CD4-positive, alpha-beta memory T cell (primary cell): ENCODE results near the gene PIK3R2. TPM values are rescaled to one million over a fixed set of nuclear protein-coding genes. Genes with fewer than 3 reads are reported as not detected.
A peak's percentile ranks its signal among the peaks of the same experiment; 100 is the strongest.

Source experiments
- CTCF ChIA-PET: fragments of 350-600 bp; sonication (Branson Sonifier 250); formaldehyde crosslinking; loops from one replicate; lab custom pipeline; 2021; ENCODE audit warnings: inconsistent platforms; ENCODE audit not compliant: partially characterized antibody; lab: Charles Lee
- POLR2A ChIA-PET: fragments of 350-600 bp; sonication (Branson Sonifier 250); formaldehyde crosslinking; loops from one replicate; lab custom pipeline; 2021; ENCODE audit not compliant: partially characterized antibody; lab: Charles Lee
- DNase-seq, 5 donors: peaks; one replicate each; pipeline versions ENCODE4 v3.0.0 to v3.0.0-alpha.2; 2020 to 2022; ENCODE audit warnings: mixed read lengths in 1 of 5
- H3K27ac ChIP-seq: one replicate; pipeline ENCODE4 v1.7.0; 2013; ENCODE audit warnings: low read depth, low read length
- H3K27me3 ChIP-seq: 2 replicates; pipeline ENCODE4 v1.7.0; 2013; ENCODE audit warnings: mild to moderate bottlenecking, low read length, moderate library complexity; ENCODE audit not compliant: insufficient read depth
- H3K36me3 ChIP-seq: 2 replicates; pipeline ENCODE4 v1.7.0; 2013; ENCODE audit warnings: mild to moderate bottlenecking, low read length, moderate library complexity; ENCODE audit not compliant: insufficient read depth
- H3K4me1 ChIP-seq: 2 replicates; pipeline ENCODE4 v1.7.0; 2013; ENCODE audit warnings: mild to moderate bottlenecking, low read length, moderate library complexity; ENCODE audit not compliant: insufficient read depth
- H3K4me3 ChIP-seq, 2 donors: one replicate each; pipeline ENCODE4 v1.7.0; 2013; ENCODE audit warnings: low read length in 2 of 2, mild to moderate bottlenecking in 1 of 2
- H3K9me3 ChIP-seq, 2 donors: one replicate each; pipeline ENCODE4 v1.7.0; 2013; ENCODE audit warnings: low read length in 2 of 2, control low read depth in 1 of 2; ENCODE audit not compliant: control insufficient read depth in 1 of 2
- H3K27ac Mint-ChIP-seq, 7 donors: one replicate each; pipeline ENCODE4 v1.8.0; 2020 to 2021; ENCODE audit warnings: mixed read lengths in 7 of 7, mild to moderate bottlenecking in 6 of 7, inconsistent platforms in 3 of 7, moderate library complexity in 3 of 7
- H3K27me3 Mint-ChIP-seq, 2 donors: one replicate each; pipeline ENCODE4 v1.8.0; 2020 to 2021; ENCODE audit warnings: mixed read lengths in 2 of 2
- H3K36me3 Mint-ChIP-seq, 2 donors: one replicate each; pipeline ENCODE4 v1.8.0; 2020 to 2021; ENCODE audit warnings: mixed read lengths in 2 of 2, inconsistent platforms in 1 of 2, mild to moderate bottlenecking in 1 of 2
- H3K4me1 Mint-ChIP-seq, 4 donors: one replicate each; pipeline ENCODE4 v1.8.0; 2020 to 2021; ENCODE audit warnings: mixed read lengths in 4 of 4, mild to moderate bottlenecking in 1 of 4
- H3K4me3 Mint-ChIP-seq, 8 donors: one replicate each; pipeline ENCODE4 v1.8.0; 2020 to 2021; ENCODE audit warnings: mixed read lengths in 8 of 8, mild to moderate bottlenecking in 7 of 8, moderate library complexity in 6 of 8, inconsistent platforms in 3 of 8
- H3K9me3 Mint-ChIP-seq, 8 donors: one replicate each; pipeline ENCODE4 v1.8.0; 2020 to 2021; ENCODE audit warnings: mixed read lengths in 8 of 8, mild to moderate bottlenecking in 5 of 8, inconsistent platforms in 3 of 8, moderate library complexity in 1 of 8
- intact Hi-C: fragments of 100-400 bp; cut with micrococcal nuclease; formaldehyde crosslinking; loops from one replicate; pipeline ENCODE4 v1.15.1; 2023
- polyA plus RNA-seq, 2 donors: library from polyadenylated mRNA; unstranded; fragments of 300-500 nt; fragmentation: Illumina TruSeq; gene quantifications; one replicate each; pipeline ENCODE4 v1.2.3, GENCODE V29; 2021
- total RNA-seq, 2 experiments: library from RNA; stranded (reverse); gene quantifications; one replicate each; pipeline ENCODE4 v1.2.3, GENCODE V29; 2021

The PIK3R2 gene
- total and polyA plus RNA-seq, 4 experiments from 2014 or later = 1.5 to 23.0 (median 12.4) TPM

- POLR2A ChIA-PET = interaction anchor here (0.9 to 5.3 kb wide), 8 partner anchors 10 to 119 kb away, joined by 3 to 78 read pairs (median 10); partner anchors contain the start of genes JUND, LSM4 and MPV17L2
- Histone ChIP-seq H3K36me3 (no peaks in the 10 kb centered on the region), H3K27me3 (no peaks in the 10 kb centered on the region), H3K4me1 (peaks cover 23% of the 10 kb centered on the region), H3K9me3 (no peaks in the 10 kb centered on the region), H3K27ac (peak overlapping the region; percentile 54), H3K4me3 (peak overlapping the region; percentile 84 to 93)
- peak overlapping the region; percentile 87 to 98 (median 95) for H3K4me3 Mint-ChIP-seq
- H3K36me3 Mint-ChIP-seq = peaks cover 8 to 14% of the 10 kb centered on the region in 2 donors
- H3K27ac Mint-ChIP-seq = peak overlapping the region; percentile 79 to 98 (median 96)
- H3K9me3 Mint-ChIP-seq = no peaks in the 10 kb centered on the region
- H3K4me1 Mint-ChIP-seq = peaks cover 13 to 40% (median 22%) of the 10 kb centered on the region in 4 donors
- peak in 1 of 5 donors; percentile 16 for DNase-seq
- no peaks in the 10 kb centered on the region for H3K27me3 Mint-ChIP-seq
- intact Hi-C loops = no loop called here
- CTCF ChIA-PET = interaction anchor here (0.6 to 10.7 kb wide), 6 partner anchors 11 to 301 kb away, joined by 3 to 150 read pairs (median 8); partner anchors contain the start of gene MPV17L2
These were observed 49.9 kb downstream of the PIK3R2 start for GRCh38 chr19:18202778-18203407.

GRCh38 chr19:18203408-18203862 is 50.5 kb downstream of the PIK3R2 start:
- POLR2A ChIA-PET = interaction anchor here (0.8 to 5.3 kb wide), 11 partner anchors 11 to 175 kb away, joined by 3 to 78 read pairs (median 4); partner anchors contain the start of genes JUND, LSM4 and MPV17L2
- Mint-ChIP-seq H3K36me3 (peaks cover 3 to 8% of the 10 kb centered on the region in 2 donors), H3K9me3 (peaks cover 0 to 1% (median 0%) of the 10 kb centered on the region in 8 donors), H3K4me1 (peaks cover 13 to 36% (median 21%) of the 10 kb centered on the region in 4 donors), H3K27me3 (peaks cover 0 to under 1% of the 10 kb centered on the region in 2 donors), H3K4me3 (peak overlapping the region; percentile 87 to 98 (median 95)), H3K27ac (peak overlapping the region; percentile 79 to 98 (median 96))
- intact Hi-C loops = no loop called here
- H3K36me3 ChIP-seq = no peaks in the 10 kb centered on the region
- H3K4me3 ChIP-seq = peak overlapping the region; percentile 84 to 93
- peaks cover 23% of the 10 kb centered on the region for H3K4me1 ChIP-seq
- no peak for DNase-seq
- CTCF ChIA-PET = interaction anchor here (0.6 to 10.7 kb wide), 8 partner anchors 11 to 456 kb away, joined by 3 to 150 read pairs (median 6); partner anchors contain the start of gene MPV17L2
- no peaks in the 10 kb centered on the region for H3K27me3 ChIP-seq
- no peaks in the 10 kb centered on the region for H3K9me3 ChIP-seq
- H3K27ac ChIP-seq = peak overlapping the region; percentile 54

- peaks cover 13 to 33% (median 21%) of the 10 kb centered on the region in 4 donors for H3K4me1 Mint-ChIP-seq
- H3K9me3 Mint-ChIP-seq = peaks cover 0 to 1% (median 0%) of the 10 kb centered on the region in 8 donors
- peak; percentile 98 to 100 (median 100) for DNase-seq
- POLR2A ChIA-PET = interaction anchor here (0.8 to 5.3 kb wide), 15 partner anchors 11 to 175 kb away, joined by 3 to 78 read pairs (median 4); partner anchors contain the start of genes JUND, LSM4, MPV17L2 and PGPEP1
- Histone ChIP-seq H3K27me3 (no peaks in the 10 kb centered on the region), H3K9me3 (no peaks in the 10 kb centered on the region), H3K27ac (peak within 1 kb of the TSS; percentile 63), H3K4me3 (peak within 1 kb of the TSS; percentile 84 to 93), H3K4me1 (peaks cover 23% of the 10 kb centered on the region), H3K36me3 (no peaks in the 10 kb centered on the region)
- peaks cover 0 to 1% of the 10 kb centered on the region in 2 donors for H3K27me3 Mint-ChIP-seq
- peaks cover 0 to 4% of the 10 kb centered on the region in 2 donors for H3K36me3 Mint-ChIP-seq
- peak within 1 kb of the TSS; percentile 79 to 98 (median 98) for H3K27ac Mint-ChIP-seq
- CTCF ChIA-PET = interaction anchor here (0.7 to 10.7 kb wide), 8 partner anchors 12 to 456 kb away, joined by 3 to 150 read pairs (median 11); partner anchors contain the start of gene MPV17L2
- H3K4me3 Mint-ChIP-seq = peak within 1 kb of the TSS; percentile 91 to 98 (median 96)
- intact Hi-C loops = loop anchor here (1.0 to 2.0 kb wide), 7 partner anchors 11 to 433 kb away; partner anchors contain the start of genes JUND, KLHL26, LSM4 and MPV17L2
These were observed 51.0 kb downstream of the PIK3R2 start, which contains the start of gene RAB3A for GRCh38 chr19:18203863-18204393. Gene RAB3A, minus strand, starts transcription at chr19:18204042. Its CDS starts 1,302 bp downstream, at chr19:18202740.

DNA sequence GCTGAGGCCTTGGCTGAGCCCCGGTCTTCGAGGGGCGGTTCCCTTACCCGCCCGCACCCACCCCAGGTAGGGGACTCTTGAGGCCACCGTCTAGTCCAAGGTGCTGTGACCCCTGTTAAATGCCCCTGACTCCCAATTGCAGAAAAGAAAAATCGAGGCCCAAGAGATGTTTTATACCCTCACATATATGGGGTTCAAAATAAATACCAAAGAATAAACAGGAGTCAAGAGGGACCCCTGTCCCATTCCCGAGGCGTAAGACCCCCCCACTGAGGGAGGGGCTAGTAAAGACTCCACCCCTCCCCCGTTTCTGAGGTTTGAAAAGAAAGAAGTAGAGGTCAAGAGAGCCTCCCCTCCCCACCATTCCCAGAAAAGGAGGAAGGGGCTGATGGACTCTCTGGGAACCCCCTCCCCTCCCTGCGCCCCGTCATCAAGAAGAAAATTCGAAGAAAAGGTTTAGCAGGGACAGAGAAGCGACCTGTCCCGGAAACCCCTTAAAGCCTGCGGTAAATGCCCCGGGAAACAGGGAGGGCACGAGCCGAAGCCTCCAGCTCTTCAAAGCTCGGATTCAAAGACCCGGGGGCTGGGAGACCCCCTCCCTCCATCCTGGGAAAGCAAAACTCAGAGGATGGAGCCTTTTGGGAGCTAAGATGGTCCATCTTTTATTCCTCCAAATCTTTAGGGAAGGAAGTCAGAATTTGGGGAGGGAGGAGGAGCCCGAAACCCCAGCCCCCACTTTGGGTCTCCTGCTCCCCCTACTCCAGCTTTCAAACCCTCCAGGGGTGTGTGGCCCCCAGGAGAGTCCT is 51.6 kb downstream of the PIK3R2 start:
- POLR2A ChIA-PET = interaction anchor here (0.8 to 5.3 kb wide), 17 partner anchors 12 to 221 kb away, joined by 3 to 78 read pairs (median 4); partner anchors contain the start of genes JUND, LSM4, MPV17L2 and PGPEP1

DNA sequence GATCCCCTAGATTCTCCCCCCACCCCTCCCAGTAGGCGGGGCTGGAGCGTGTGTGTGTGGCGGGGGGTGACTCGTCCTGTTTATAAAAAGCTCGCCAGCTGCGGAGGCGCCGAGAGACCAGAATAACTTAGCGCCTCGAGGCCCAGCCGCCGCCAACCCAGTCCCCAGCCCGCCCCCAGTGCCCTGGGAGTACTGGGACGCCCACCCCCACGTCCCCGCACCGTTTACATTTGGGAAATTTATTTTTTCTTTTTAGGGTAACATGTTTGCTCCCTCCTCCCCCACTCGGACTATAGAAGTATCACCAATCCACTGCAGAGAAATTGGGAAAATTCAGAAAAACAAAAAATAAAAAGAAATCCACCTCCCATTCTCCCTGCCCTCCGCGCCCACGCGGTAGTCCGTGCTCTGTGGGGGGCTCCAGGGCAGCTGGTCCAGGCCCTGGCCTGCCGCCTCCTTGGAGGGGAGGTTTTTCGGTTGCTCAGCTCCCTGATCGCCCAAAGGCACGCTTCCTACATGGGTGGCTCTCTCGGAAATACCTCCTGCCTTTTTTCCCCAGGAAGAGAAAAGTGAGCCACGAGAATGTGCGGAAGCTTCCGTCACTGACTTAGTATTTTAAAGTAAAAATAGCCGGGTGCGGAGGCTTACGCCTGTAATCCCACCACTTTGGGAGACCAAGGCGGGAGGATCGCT is 52.4 kb downstream of the PIK3R2 start:
- Mint-ChIP-seq H3K36me3 (peaks cover 0 to 4% of the 10 kb centered on the region in 2 donors), H3K27me3 (peaks cover 3% of the 10 kb centered on the region in 2 donors), H3K4me1 (peaks cover 13 to 33% (median 21%) of the 10 kb centered on the region in 4 donors), H3K4me3 (peak overlapping the region; percentile 91 to 98 (median 96)), H3K9me3 (peaks cover 0 to 1% (median 0%) of the 10 kb centered on the region in 8 donors), H3K27ac (peak overlapping the region in 6 of 7 donors; percentile 79 to 98 (median 98))
- no peaks in the 10 kb centered on the region for H3K27me3 ChIP-seq
- peaks cover 23% of the 10 kb centered on the region for H3K4me1 ChIP-seq
- DNase-seq = peak in 4 of 5 donors; percentile 28 to 68 (median 38)
- no peaks in the 10 kb centered on the region for H3K36me3 ChIP-seq
- ChIA-PET POLR2A (interaction anchor here (0.9 to 5.3 kb wide), 10 partner anchors 13 to 220 kb away, joined by 3 to 78 read pairs (median 6); partner anchors contain the start of genes JUND, LSM4, MPV17L2 and PGPEP1), CTCF (interaction anchor here (2.2 to 10.7 kb wide), 6 partner anchors 13 to 183 kb away, joined by 6 to 150 read pairs (median 14); partner anchors contain the start of gene MPV17L2)
- H3K4me3 ChIP-seq = peak overlapping the region; percentile 54 to 81
- intact Hi-C loops = loop anchor here (2.0 kb wide), 3 partner anchors 53 to 431 kb away; partner anchors contain the start of genes JUND, KLHL26 and PIK3R2
- no peaks in the 10 kb centered on the region for H3K9me3 ChIP-seq
- peak overlapping the region; percentile 63 for H3K27ac ChIP-seq

More for the DNA sequence above, 51.6 kb downstream of the PIK3R2 start:
- H3K27me3 Mint-ChIP-seq = peaks cover 0 to 1% of the 10 kb centered on the region in 2 donors
- Histone ChIP-seq H3K27me3 (no peaks in the 10 kb centered on the region), H3K9me3 (no peaks in the 10 kb centered on the region), H3K36me3 (no peaks in the 10 kb centered on the region), H3K4me3 (peak overlapping the region; percentile 54 to 81), H3K4me1 (peaks cover 23% of the 10 kb centered on the region), H3K27ac (peak overlapping the region; percentile 63)
- peak overlapping the region; percentile 79 to 98 (median 98) for H3K27ac Mint-ChIP-seq
- peak in 2 of 5 donors; percentile 37 to 55 for DNase-seq
- intact Hi-C loops = loop anchor here (1.0 to 2.0 kb wide), 7 partner anchors 11 to 432 kb away; partner anchors contain the start of genes JUND, KLHL26, LSM4 and MPV17L2
- CTCF ChIA-PET = interaction anchor here (2.2 to 10.7 kb wide), 6 partner anchors 12 to 184 kb away, joined by 6 to 150 read pairs (median 14); partner anchors contain the start of gene MPV17L2
- H3K4me3 Mint-ChIP-seq = peak overlapping the region; percentile 91 to 98 (median 96)
- H3K4me1 Mint-ChIP-seq = peaks cover 13 to 33% (median 21%) of the 10 kb centered on the region in 4 donors
- peaks cover 0 to 4% of the 10 kb centered on the region in 2 donors for H3K36me3 Mint-ChIP-seq
- H3K9me3 Mint-ChIP-seq = peaks cover 0 to 1% (median 0%) of the 10 kb centered on the region in 8 donors
